Right atrium auricular region (tissue), 2 donors: ENCODE data around the gene RSAD2. TPM values are rescaled to one million over a fixed set of nuclear protein-coding genes. Genes with fewer than 3 reads are reported as not detected.
"Not testable (repeated sequence)": the region's sequence is repeated elsewhere in the genome, so short reads cannot be mapped to it uniquely, and the experiment has no call there.

Source experiments
- DNase-seq: peaks from one replicate; pipeline ENCODE4 v3.0.0-alpha.2; 2019; ENCODE audit warnings: low spot score
- H3K27ac ChIP-seq, 2 donors: fragments of 200-600 bp; sonication (generic); 1 replicate in 1 of 2; 2 replicates in 1 of 2; pipeline ENCODE4 v1.5.1; 2016 to 2019
- H3K27me3 ChIP-seq, 2 donors: fragments of 200-600 bp; sonication (generic); one replicate each; pipeline versions ENCODE4 v1.5.1 to v1.6.0; 2017 to 2019
- H3K36me3 ChIP-seq: fragments of 200-600 bp; sonication (generic); one replicate; pipeline ENCODE4 v1.5.1; 2016
- H3K4me1 ChIP-seq, 2 donors: fragments of 200-600 bp; sonication (generic); one replicate each; pipeline versions ENCODE4 v1.5.1 to v1.6.0; 2017 to 2019
- H3K4me3 ChIP-seq, 2 donors: fragments of 200-600 bp; sonication (generic); 1 replicate in 1 of 2; 2 replicates in 1 of 2; pipeline ENCODE4 v1.5.1; 2017 to 2019; ENCODE audit warnings: mild to moderate bottlenecking in 1 of 2, moderate library complexity in 1 of 2
- H3K9me3 ChIP-seq, 2 donors: fragments of 200-600 bp; sonication (generic); one replicate each; pipeline ENCODE4 v1.5.1; 2019
- total RNA-seq, 2 donors: library from RNA; depleted of rRNA; stranded (reverse); fragments of >200 nt; gene quantifications; one replicate each; pipeline ENCODE4 v1.1.0, GENCODE V29; 2016
- TF ChIP-seq, protein P1 (sequence below), 2 donors: fragments of 200-600 bp; sonication (generic); IDR thresholded peaks; one replicate each; pipeline ENCODE4 v1.5.1; 2019; ENCODE audit warnings: antibody characterized with exemption in 2 of 2

The RSAD2 gene
- total RNA-seq, 2 donors from 2014 or later, result 1.5 to 3.6 TPM

DNA sequence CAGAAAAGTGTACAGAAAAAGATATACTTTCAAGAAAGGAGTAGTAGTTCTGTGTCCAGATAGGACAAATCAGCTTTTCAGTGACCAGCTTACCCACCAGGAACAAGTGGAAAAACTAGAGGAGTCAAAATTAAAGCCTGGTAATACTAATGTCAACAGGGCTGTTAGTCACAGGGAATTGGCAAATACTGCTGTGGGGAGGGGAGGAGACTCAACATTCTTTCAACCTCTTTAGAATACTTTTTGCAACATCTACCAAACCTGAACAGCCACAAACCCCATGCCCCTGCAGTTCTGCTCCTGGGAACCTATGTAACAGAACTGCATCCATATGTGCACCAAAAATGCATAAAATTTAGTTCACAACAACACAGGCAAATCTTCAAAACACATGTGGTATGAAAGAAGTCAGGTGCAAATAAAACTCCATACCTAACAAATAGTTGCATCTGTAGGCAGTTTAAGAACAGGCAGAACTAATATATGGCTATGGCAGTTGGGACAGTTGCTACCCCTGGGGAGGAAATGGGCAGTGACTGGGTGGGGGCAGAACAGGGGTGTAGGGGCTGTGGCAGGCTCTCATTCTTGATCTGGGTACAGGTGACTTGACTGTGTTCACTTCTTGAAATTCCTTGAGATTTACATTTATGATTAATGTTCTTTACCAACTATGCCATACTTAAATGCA lies 21.6 kb upstream of the RSAD2 start:
- Histone ChIP-seq H3K9me3 (peaks cover 0 to 16% of the 10 kb centered on the region in 2 donors), H3K4me3 (no peak overlapping the region), H3K4me1 (no peaks in the 10 kb centered on the region), H3K27ac (no peak overlapping the region), H3K36me3 (peaks cover 8% of the 10 kb centered on the region), H3K27me3 (no peaks in the 10 kb centered on the region)
- TF ChIP-seq, protein P1, sequence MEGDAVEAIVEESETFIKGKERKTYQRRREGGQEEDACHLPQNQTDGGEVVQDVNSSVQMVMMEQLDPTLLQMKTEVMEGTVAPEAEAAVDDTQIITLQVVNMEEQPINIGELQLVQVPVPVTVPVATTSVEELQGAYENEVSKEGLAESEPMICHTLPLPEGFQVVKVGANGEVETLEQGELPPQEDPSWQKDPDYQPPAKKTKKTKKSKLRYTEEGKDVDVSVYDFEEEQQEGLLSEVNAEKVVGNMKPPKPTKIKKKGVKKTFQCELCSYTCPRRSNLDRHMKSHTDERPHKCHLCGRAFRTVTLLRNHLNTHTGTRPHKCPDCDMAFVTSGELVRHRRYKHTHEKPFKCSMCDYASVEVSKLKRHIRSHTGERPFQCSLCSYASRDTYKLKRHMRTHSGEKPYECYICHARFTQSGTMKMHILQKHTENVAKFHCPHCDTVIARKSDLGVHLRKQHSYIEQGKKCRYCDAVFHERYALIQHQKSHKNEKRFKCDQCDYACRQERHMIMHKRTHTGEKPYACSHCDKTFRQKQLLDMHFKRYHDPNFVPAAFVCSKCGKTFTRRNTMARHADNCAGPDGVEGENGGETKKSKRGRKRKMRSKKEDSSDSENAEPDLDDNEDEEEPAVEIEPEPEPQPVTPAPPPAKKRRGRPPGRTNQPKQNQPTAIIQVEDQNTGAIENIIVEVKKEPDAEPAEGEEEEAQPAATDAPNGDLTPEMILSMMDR (IDR thresholded peaks at IDR 0.05), result no peak
- no peak for DNase-seq

- Histone ChIP-seq H3K36me3 (peaks cover 3% of the 10 kb centered on the region), H3K27me3 (no peaks in the 10 kb centered on the region), H3K9me3 (peaks cover 0 to 12% of the 10 kb centered on the region in 2 donors), H3K27ac (no peak overlapping the region), H3K4me3 (no peak overlapping the region), H3K4me1 (no peaks in the 10 kb centered on the region)
- TF ChIP-seq, protein P1 (IDR thresholded peaks at IDR 0.05), result no peak
- no peak for DNase-seq
These were observed 21.0 kb upstream of the RSAD2 start for GRCh38 chr2:6856548-6856920.

DNA sequence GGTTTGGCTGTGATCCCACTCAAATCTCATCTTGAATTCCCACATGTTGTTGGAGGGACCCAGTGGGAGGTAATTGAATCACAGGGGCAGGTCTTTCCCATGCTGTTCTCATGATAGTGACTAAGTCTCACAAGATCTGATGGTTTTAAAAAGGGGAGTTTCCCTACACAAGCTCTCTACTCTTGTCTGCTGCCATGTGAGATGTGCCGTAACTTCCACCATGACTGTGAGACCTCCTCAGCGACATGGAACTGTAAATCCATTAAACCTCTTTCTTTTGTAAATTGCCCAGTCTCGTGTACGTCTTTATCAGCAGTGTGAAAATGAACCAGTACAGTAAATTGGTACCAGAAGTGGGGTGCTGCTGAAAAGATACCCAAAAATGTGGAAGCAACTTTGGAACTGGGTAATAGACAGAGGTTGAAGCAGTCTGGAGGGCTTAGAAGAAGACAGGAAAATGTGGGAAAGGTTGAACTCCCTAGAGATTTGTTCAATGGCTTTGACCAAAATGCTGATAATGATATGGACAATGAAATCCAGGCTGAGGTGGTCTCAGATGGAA lies 19.0 kb upstream of the RSAD2 start:
- not testable (repeated sequence) for H3K4me3 ChIP-seq, H3K27me3 ChIP-seq, H3K36me3 ChIP-seq, DNase-seq, H3K27ac ChIP-seq, H3K4me1 ChIP-seq
- peaks cover 0 to 12% of the 10 kb centered on the region in 2 donors for H3K9me3 ChIP-seq

GRCh38 chr2:6860296-6860695 lies 17.3 kb upstream of the RSAD2 start:
- TF ChIP-seq, protein P1 (IDR thresholded peaks at IDR 0.05), result no peak
- H3K27me3 ChIP-seq, result no peaks in the 10 kb centered on the region
- peaks cover 0 to 12% of the 10 kb centered on the region in 2 donors for H3K9me3 ChIP-seq
- DNase-seq, result no peak
- H3K36me3 ChIP-seq, result no peaks in the 10 kb centered on the region
- H3K4me1 ChIP-seq, result peaks cover 0 to 14% of the 10 kb centered on the region in 2 donors
- H3K27ac ChIP-seq, result no peak overlapping the region
- H3K4me3 ChIP-seq, result no peak overlapping the region

DNA sequence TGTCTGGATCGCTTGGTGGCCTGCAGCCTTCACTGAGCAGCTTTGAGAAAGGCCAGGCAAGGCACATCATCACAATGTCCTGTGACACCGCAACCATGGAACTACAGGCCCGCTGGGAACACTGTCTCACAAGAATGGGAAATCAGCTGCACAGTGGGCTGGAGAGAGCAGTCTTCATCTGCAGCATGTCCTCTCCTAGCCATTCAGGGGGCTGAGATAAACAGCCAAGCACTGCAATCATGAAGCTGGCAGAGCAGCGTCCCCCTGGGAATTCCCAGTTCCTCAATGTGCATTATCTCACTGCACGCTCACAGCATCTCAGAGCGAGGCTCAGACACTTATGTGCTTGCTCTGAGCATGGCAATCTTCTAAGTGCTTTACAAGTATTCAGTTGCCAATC lies 13.8 kb upstream of the RSAD2 start:
- peak overlapping the region in 1 of 2 donors; percentile 12 for H3K27ac ChIP-seq
- DNase-seq, result no peak
- no peaks in the 10 kb centered on the region for H3K27me3 ChIP-seq
- TF ChIP-seq, protein P1 (IDR thresholded peaks at IDR 0.05), result no peak
- H3K9me3 ChIP-seq, result peaks cover 0 to 7% of the 10 kb centered on the region in 2 donors
- no peak overlapping the region for H3K4me3 ChIP-seq
- H3K4me1 ChIP-seq, result peaks cover 0 to 21% of the 10 kb centered on the region in 2 donors
- H3K36me3 ChIP-seq, result no peaks in the 10 kb centered on the region

- Histone ChIP-seq H3K27ac (peak overlapping the region; percentile 12 to 84), H3K27me3 (no peaks in the 10 kb centered on the region), H3K9me3 (peaks cover 0 to 3% of the 10 kb centered on the region in 2 donors), H3K4me3 (peak overlapping the region; percentile 61 to 85), H3K4me1 (peaks cover 0 to 21% of the 10 kb centered on the region in 2 donors), H3K36me3 (no peaks in the 10 kb centered on the region)
- TF ChIP-seq, protein P1 (IDR thresholded peaks at IDR 0.05), result no peak
- DNase-seq, result no peak
These were observed 13.3 kb upstream of the RSAD2 start for GRCh38 chr2:6864231-6864754.
